Hippocampal formation (tissue), 2 donors: ENCODE measurements around the gene PRUNE1.

Experiments
- DNase-seq, 2 donors: peaks; one replicate each; lab custom pipeline; 2025; lab: John Stamatoyannopoulos, UW

The PRUNE1 gene

GRCh38 chr1:151008244-151009205 is at the start of gene PRUNE1:
PRUNE1 (plus strand) TSS chr1:151008449; CDS start chr1:151008633, 184 bp downstream.
- DNase-seq: peak; percentile 92

- no peak for DNase-seq
Measured at GRCh38 chr1:150960646-150961045, 47.6 kb upstream of the PRUNE1 start.

DNA sequence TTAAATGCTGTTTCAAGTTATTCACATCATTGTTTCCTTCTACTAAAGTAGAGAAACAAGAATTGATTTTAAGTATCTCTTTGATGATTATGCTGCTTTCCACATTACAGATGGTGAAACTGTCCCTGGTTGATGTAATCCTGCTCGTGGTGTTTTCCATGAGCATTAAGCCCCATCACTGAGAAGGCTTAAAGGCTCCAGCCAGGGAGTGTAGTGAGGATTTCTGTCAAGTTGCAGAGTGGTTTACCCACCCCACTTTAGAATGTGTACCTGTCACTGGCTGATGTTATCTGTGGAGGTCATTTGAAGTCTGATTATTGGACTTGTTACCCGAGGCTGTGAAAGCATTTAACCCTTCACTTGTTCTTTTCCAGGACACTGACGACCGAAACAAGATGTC is 46.5 kb upstream of the PRUNE1 start:
- DNase-seq: no peak

DNA sequence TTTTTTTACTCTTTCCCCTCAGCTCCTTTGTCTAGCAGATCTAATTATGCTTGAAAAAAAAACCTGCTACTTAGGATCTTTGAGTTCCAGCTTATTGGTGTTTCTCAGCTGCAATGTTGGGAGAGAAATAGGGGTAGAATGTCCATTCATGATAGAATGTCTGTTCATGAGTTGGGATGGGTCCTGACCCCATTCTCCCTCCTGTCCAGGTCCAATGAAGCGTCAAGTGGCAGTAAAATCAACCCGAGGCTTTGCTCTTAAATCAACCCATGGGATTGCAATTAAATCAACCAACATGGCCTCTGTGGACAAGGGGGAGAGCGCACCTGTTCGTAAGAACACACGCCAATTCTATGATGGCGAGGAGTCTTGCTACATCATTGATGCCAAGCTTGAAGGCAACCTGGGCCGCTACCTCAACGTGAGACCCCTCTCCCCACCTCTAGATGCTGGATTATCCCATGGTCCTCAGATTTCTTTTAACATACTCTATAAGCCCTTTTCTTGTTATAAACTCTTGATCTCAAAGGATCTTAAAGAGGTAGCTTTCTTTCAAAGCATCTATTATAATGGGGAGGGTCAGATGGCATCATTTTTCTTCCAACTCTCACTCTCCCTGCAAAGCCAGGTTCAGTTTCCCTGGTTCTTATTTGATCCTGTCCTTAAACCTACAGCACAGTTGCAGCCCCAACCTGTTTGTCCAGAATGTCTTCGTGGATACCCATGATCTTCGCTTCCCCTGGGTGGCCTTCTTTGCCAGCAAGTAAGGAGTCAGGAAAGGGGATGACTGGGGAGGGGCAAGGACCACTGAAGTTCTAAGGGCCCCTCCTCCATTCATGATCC is 44.7 kb upstream of the PRUNE1 start:
- no peak for DNase-seq

- no peak for DNase-seq
Measured at GRCh38 chr1:150964164-150964489, 44.1 kb upstream of the PRUNE1 start.

- DNase-seq: no peak
Measured at GRCh38 chr1:150965605-150966004, 42.6 kb upstream of the PRUNE1 start.

- DNase-seq: peak; percentile 11 to 28
Measured at GRCh38 chr1:150966011-150966410, 42.2 kb upstream of the PRUNE1 start.

- DNase-seq: no peak
Measured at GRCh38 chr1:150967936-150968335, 40.3 kb upstream of the PRUNE1 start.

- DNase-seq: peak; percentile 69 to 77
Measured at GRCh38 chr1:150968491-150968890, 39.8 kb upstream of the PRUNE1 start.

DNA sequence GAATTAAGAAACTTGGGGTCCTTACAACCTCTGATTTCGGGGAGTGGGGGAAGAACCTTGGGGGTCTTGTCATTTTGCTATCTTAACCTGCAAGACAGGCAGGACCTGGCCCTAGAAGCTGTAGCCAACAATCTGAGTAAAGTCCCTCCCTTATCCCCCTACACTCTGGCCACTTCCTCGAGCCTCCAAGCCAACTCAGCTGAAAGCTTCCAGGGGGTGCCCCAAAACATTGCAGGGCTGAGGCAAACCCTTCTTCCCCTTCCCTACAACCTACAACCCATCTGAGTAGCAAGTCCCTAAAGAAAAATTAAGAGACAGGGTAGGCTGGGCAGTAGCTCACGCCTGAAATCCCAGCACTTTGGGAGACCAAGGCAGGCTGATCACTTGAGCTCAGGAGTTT is 38.6 kb upstream of the PRUNE1 start:
- DNase-seq: no peak

GRCh38 chr1:150970808-150971582 is 37.3 kb upstream of the PRUNE1 start:
- peak in 1 of 2 donors; percentile 9 for DNase-seq

DNA sequence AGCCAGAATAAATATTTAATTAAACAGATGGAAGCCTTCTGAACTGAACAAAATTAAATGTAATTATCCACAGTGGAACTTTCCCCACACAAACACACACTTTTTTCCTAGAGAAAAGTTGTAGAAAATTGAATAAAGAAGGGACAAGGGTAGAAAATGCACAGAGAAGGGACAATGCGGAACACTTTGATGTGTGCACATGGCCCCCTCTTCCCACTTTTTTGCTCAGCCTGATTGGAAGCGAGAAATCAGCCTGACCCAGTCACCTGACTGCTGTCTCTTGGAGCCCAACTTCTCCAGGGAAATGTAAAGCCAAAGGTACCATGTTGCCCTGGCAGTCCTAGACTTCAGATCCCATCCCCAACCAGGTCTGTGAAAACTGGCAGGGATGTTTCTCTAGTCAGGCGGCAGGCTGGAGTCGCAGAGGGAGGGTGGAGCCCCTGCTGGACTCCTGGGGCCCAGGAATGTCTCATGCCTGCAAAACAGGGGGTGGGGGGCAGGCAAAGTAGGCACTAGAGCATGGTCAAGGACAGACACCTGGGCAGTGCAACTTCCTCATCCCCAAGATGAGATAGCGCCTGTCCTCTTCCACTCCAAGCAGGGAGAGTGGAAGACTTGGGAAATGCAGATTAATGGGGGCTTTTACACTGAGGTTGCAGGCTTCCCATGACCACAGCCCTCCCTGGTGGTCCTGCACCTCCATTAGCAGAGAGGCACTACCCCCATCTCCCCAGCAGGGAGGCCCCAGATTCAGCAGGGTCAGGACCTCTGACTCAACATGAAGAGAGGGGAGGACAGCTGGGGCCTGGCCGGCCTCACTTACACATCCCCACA is 36.4 kb upstream of the PRUNE1 start:
- no peak for DNase-seq

GRCh38 chr1:150972417-150972940 is 35.8 kb upstream of the PRUNE1 start:
- DNase-seq: no peak

- DNase-seq: no peak
Measured at GRCh38 chr1:150973258-150973835, 34.9 kb upstream of the PRUNE1 start.

- DNase-seq: peak in 1 of 2 donors; percentile 72
Measured at GRCh38 chr1:150973836-150974579, 34.2 kb upstream of the PRUNE1 start.

DNA sequence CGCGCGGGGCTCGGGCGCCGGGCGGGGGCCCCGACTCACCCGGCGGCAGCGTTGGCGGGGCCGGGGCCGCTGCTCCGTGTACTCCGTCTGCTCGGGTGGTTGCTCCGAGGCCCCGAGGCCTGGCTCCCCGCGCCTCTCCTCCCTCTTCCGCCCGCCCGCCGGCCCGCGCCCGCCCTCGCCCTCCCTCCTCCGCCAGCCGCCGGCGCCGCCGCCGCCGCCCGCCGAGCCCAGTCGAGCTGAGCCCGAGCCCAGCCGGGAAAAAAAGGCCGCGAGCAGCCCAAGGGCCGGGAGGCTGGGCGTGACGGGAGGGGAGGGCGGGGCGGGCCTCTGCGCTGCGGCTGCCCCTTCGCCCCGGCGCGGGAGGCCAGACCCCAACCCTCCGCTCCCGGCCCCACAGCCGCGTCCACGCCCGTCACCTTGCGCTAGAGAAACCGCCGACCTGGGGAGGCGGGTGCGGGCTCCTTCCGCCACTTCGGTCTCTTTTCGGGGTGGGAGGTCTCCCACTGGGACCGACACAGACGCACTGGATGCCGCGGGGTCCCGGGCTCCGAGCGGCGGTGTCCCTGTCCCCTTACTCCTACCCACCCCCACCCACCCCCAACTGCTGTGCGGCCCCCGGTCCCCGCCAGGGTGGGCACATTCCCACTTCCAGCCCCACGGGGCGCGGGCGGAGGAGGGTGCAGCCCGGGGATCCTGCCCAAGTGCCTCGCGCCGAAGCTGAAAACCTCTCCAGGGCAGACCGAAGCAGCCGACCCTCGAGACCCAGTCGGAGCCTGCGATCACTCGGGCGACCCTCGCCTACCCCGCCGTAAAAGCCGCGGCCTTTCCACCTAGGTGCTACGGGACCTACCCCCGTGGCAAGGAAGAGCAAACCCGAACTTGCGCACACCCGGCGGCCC is 33.4 kb upstream of the PRUNE1 start, which contains the start of gene CERS2:
Gene CERS2, minus strand, starts transcription at position 256 of the 899 bp plus-strand sequence. CDS start 5,745 bp downstream, outside the sequence.
- peak; percentile 60 to 72 for DNase-seq

GRCh38 chr1:150976401-150976821 is 31.8 kb upstream of the PRUNE1 start:
- DNase-seq: no peak
